ENCODE results near the gene MGAT4A.
"Not testable (repeated sequence)": the region's sequence is repeated elsewhere in the genome, so short reads cannot be mapped to it uniquely, and the experiment has no call there.

MGAT4A gene

GRCh38 chr2:98701230-98701629, 29.7 kb downstream of the MGAT4A start:
- DNase-seq, result no peak

DNA sequence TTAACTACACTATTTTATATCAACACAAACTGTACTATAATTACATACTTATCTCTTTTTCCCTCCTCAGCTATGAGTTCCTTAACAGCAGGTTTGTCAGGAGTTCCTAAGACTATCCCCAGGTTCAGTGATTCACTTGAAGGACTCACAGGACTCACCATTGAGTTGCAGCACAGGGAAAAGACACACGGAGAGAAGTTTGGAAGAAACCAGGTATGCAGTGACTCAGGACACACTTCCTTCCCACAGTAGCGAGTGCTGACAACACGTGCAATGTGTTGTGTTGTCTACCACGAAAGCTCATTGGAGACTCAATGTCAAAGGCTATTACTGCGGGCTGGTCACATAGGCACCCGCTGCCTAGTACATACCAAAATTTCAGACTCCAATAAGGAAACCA, 32.0 kb downstream of the MGAT4A start:
- no peak for DNase-seq

- DNase-seq, result no peak
Observed at GRCh38 chr2:98697651-98698337, 33.1 kb downstream of the MGAT4A start.

DNA sequence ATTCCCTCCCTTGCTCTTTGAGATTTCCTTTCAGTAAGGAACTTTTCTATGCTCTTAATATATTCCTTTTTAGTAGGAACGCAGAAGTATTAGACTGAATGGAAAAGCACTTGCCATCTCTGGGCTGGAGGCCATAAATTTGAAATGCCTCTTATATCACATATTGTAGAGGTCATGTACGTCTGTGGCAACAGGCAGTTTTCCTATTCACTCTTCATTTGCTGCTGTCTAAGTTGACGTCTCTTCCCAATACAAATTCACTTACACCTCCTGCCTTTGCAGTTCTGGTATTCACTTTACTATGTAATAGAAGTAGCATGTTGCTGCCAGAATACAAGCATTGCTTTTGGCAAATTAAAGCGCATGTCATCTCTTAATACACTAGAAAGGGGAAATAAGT, 34.7 kb downstream of the MGAT4A start:
- no peak for DNase-seq

- no peak for DNase-seq
Observed at GRCh38 chr2:98695255-98695654, 35.7 kb downstream of the MGAT4A start.

- no peak for DNase-seq
Observed at GRCh38 chr2:98693477-98693876, 37.5 kb downstream of the MGAT4A start.

- DNase-seq, result no peak
Observed at GRCh38 chr2:98692090-98693054, 38.6 kb downstream of the MGAT4A start.

DNA sequence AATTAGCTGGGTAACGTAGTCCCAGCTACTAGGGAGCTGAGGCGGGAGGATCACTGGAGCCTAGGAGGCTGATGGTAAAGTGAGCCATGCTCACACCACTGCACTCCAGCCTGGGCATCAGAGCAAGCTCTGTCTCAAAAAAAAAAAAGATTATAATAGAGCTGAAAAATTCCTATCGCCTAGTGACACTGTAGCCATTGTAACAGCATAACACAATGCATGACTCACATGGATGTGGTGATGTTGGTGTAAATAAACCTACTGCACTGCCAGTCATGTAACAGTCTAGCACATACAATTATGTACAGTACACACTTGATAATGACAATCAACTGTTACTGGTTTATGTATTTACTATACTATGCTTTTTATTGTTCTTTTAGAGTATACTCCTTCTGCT, 39.6 kb downstream of the MGAT4A start:
- no peak for DNase-seq

DNA sequence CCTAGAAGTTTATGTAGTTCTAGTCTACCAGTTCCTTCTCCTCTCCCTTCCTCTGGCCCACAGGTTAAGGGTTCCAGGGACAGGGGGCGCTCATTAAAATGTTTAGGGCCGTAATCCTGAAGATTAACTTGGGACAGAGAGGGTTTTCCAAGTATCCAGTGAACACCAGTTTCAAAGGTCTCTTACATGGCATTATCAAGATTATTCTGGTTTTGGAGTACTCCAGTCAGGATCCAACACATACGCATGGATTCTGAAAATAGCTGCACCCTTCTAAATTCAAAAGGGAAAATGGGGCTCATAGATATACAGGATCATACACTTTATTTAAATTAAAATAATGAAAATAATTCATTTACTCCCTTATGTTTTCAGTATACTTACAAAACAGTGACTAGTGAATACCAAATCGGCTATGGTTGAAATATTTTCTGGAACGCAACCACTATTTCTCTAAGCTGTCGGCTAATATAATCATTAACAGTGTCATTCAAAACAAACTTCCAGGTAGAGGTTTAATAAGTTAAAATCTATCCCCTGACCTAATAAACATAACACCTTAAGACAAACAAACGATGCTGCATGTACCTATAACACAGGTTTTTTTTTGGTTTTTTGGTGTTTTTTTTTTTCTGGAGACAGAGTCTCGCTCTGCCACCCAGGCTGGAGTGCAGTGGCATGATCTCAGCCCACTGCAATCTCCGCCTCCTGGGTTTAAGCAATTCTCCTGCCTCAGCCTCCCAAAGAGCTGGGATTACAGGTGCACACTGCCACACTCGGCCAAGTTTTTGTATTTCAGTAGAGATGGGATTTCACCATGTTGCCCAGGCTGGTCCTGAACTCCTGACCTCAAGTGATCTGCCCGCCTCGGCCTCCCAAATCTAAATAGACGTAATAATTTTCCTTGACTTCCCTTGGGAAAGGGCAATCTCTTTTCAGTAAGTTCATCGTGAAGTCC, 44.7 kb downstream of the MGAT4A start:
- DNase-seq, result no peak

DNA sequence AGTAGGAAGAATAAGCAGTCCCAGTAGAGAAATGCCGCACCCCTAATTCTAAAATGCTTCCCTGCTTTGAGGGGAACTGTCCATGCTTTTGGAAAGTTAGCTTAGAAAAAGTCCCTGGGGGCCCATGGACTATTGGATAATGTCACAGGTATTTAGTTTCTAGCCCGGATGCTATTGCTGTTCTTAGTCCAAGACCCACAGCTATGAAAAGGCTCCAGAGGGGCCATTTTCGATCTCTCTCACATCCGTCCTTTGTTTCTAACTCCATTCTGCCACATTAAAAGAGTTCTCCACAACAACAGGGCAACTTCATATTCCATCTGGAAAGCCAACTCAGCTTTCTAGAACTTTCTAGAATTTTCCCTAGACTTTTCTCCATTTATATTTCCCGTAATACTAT, 47.2 kb downstream of the MGAT4A start:
- DNase-seq, result no peak

DNA sequence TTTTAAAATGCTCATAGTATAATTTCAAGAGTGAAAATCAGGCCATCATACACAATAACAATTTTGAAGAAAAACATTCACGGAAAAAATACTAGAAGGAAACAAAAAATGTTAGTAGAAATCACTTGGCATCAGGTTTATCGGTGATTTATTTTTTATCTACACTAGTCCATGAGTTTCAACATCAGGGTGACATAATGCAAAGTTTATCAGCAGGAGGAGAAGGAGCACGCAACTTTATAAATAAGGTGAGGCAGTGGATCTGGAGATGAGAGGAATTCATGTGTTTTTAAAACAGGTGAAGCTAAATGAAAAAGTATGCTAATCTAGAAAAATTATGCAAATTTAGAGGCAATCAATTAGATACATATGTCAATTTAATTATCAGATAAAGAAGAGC, 54.2 kb downstream of the MGAT4A start:
- no peak for DNase-seq

DNA sequence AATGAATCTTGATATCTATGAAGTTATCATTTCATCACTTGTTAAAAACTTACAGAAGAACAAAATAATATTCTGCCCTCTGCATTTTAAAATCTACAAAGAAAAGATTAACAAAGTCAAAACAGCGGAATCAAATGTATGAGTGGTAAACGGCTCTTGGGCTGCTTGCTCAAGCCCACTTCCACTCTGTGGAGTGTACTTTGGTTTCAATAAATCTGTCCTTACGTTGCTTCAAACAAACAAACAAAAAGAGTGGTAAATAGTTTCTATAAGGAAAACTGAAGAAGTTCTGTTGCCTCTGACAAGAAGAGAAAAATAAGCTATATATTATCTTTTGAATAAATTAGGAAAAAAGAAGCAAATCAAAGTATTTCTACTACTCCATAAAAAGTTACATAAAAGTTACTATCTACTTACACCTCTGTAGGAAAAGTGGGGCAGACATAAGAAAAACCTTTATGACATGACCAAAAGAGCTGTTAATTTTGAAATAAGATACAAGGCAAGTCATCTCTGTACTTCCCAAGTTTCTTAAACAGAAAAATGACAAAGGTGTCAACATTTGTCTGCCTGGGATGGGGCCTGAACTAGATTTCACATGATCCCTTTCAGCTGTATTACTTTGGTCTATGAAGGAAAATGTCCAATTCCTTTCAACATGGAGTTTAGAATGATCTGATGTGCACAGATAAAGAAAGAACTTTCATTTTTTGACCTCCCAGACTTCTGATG, 56.5 kb downstream of the MGAT4A start:
- DNase-seq, result no peak

DNA sequence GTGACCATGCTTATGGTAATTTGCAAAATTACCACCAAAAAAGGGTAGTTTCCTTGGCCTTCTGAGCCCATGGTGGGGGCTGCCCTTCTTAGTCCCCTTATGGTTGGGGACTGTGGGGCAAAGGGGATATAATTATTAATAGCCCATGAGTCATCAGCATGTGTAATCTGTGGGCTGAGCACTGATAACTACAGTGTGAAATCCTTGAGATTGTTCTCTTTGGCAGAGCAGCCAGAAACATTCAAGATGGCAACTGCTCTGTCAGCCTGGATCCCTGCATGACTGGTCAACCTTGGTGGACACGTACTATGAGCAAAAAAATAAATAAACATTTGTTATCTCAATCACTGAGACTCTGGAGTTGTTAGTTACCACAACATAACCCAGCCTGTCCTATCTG, 61.3 kb downstream of the MGAT4A start:
- DNase-seq, result no peak

DNA sequence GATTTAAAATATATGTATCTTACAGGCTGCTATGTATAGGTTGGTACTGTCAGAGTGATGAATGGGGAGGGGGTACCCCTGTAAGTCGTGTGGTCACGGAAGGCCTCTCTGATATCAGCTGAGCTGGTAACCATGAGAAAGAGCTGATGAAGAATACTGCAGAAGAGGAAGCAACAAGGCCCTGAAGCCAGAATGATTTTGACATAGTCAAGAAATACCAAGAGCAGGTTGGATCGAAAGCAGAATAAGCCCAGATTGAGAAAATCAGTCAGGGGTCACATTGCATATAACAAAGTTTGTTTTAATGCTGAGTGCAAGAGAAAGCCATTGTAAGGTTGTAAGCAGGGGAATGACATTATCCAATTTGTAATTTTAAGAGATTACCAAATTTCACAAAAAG, 65.3 kb downstream of the MGAT4A start:
- DNase-seq, result no peak

DNA sequence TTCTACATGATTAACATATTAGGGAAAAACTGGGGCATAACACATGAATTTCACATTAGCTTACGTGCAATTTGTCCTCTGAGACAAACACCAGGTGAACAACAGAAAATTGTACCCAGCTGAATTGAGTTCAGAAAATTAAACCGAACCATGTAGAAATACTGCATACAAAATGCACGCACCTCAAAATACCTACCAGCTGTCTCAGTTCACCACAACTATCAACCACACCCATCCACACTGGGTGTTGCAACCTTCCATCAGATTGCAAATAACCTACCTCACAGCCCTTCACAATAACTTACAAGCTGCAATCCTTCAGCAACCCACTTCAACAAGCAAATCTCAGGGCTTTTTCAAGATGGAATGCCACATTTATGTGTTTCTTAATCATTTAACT, 66.6 kb downstream of the MGAT4A start:
- DNase-seq, result no peak

DNA sequence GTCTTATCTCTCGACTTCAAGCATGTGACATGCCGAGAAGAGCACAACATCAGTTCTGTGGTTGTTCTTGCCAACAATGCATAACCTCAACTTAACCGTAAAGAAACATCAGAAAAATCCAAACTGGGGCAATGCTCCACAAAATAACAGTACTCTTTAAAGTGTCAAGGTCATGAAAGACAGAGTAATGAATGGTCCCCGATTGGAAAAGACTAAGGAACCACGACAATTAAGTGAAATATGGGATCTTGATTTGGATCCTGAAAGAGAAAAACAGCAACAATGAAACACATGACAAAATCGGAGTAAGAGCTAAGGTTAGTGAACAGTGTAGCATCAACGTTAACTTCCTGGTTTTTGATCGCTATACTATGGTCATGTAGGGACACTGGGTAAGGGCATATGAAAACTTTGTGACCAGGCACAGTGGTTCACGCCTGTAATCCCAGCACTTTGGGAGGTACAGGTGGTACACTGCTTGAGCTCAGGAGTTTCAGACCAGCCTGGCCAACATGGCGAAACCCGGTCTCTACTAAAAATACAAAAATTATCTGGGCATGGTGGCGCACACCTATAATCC, 67.3 kb downstream of the MGAT4A start:
- DNase-seq, result no peak

GRCh38 chr2:98659491-98659840, 71.5 kb downstream of the MGAT4A start:
- DNase-seq, result not testable (repeated sequence)

- DNase-seq, result no peak
Observed at GRCh38 chr2:98658816-98659490, 72.0 kb downstream of the MGAT4A start.

- no peak for DNase-seq
Observed at GRCh38 chr2:98656800-98657199, 74.1 kb downstream of the MGAT4A start.

DNA sequence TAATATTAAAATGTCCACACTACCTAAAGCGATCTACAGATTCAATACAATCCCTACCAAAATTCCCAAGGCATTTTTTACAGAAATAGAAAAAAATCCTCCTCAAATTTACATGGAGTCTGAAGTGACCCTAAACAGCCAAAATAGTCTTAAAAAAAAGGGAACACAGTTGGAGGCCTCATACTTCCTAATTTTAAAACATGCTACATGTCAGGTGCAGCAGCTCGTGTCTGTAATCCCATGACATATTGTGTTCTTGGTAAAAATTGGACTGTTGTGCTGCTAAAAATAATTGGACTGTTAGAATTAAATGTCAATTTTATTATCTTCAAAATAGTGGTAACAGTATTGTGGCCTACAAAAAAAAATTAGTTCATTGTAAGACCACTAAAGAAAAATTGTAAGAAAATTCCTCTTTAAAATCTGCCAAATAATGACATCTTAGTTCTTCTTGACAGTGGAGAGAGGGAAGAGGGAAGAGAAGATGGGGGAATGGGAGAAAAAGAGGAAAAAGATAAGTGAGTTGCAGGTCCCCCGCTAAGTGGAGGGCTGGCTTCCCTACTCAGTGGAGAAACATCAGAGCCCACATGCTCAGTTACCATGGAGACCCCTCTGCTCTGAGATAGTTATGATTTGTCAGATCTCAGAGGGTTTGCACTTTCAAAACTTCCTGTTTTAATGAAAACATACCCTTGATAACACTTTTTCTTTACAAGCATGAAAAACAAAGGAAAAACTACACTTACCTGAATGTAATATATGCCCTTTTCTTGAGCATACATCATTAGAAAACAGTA, 76.0 kb downstream of the MGAT4A start:
- DNase-seq, result no peak

DNA sequence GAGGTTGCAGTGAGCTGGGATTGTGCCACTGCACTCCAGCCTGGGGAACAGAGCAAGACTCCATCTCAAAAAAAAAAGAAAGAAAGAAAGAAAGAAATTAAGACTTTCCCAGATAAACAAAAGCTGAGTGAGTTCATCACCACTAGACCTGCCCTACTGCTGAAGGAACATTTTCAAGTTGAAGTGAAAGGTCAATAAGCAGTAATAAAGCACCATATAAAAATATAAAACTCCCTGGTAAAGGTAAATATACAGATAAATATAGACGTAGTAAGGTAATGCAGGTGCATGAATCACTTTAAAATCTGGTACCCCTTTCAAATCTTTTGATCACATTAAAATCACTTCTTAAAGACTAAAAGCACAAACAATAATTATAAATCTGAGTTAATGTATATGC, 79.9 kb downstream of the MGAT4A start:
- no peak for DNase-seq

Measured in NCI-H2029 (cell line).